Measurements from ENCODE around the gene GXYLT1.

DNA sequence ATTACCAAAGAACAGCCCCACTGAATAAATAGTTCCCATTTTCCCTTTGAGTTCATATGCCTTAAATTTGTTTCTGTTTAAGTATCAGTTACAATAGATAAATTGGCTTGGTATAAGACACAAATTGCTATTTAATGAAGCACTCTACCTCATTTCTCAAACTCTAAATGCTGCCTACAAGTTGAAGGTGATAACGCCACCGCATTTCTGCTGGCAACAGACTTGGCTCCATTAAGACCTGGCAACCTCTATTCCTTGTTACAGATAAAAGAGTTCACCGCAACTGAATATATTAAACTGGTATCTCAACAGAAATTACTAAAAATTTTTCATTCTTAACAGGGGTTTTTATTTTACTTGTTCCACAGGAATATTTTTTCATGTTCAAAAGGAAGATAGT, 35.6 kb downstream of the GXYLT1 start:
- TF ChIP-seq, protein P1, sequence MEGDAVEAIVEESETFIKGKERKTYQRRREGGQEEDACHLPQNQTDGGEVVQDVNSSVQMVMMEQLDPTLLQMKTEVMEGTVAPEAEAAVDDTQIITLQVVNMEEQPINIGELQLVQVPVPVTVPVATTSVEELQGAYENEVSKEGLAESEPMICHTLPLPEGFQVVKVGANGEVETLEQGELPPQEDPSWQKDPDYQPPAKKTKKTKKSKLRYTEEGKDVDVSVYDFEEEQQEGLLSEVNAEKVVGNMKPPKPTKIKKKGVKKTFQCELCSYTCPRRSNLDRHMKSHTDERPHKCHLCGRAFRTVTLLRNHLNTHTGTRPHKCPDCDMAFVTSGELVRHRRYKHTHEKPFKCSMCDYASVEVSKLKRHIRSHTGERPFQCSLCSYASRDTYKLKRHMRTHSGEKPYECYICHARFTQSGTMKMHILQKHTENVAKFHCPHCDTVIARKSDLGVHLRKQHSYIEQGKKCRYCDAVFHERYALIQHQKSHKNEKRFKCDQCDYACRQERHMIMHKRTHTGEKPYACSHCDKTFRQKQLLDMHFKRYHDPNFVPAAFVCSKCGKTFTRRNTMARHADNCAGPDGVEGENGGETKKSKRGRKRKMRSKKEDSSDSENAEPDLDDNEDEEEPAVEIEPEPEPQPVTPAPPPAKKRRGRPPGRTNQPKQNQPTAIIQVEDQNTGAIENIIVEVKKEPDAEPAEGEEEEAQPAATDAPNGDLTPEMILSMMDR (IDR thresholded peaks at IDR 0.05): no peak
- no peak for TF ChIP-seq POLR2A (IDR thresholded peaks at IDR 0.05)

All from heart left ventricle (tissue), 13 donors.